Measurements from ENCODE around the gene NDRG3.
"Not testable (repeated sequence)": the region's sequence is repeated elsewhere in the genome, so short reads cannot be mapped to it uniquely, and the experiment has no call there.

The NDRG3 gene

GRCh38 chr20:36644706-36645095, 101.2 kb downstream of the NDRG3 start:
- no peak for DNase-seq
- Histone ChIP-seq H3K9me3 (ENCODE audit: control extremely low read depth in 1 of 5, control insufficient read depth in 4 of 5, insufficient read depth in 2 of 5, low read depth in 1 of 5, low read length in 4 of 5) (no peaks in the 10 kb centered on the region), H3K27ac (ENCODE audit: insufficient read depth in 1 of 2, low read depth in 1 of 2, low read length in 2 of 2, poor library complexity in 1 of 2, severe bottlenecking in 2 of 2) (peak overlapping the region in 1 of 2 experiments; percentile 49), H3K4me3 (ENCODE audit: control insufficient read depth in 1 of 7, extremely low read depth in 1 of 7, insufficient read depth in 4 of 7, low read depth in 2 of 7, low read length in 6 of 7) (peak overlapping the region in 4 of 7 experiments; percentile 30 to 67 (median 36)), H3K4me1 (ENCODE audit: control extremely low read depth in 1 of 4, control insufficient read depth in 4 of 4, insufficient read depth in 4 of 4, low read length in 3 of 4) (peaks cover 10 to 55% (median 41%) of the 10 kb centered on the region in 4 experiments), H3K27me3 (replicated peaks in 2 of 5; ENCODE audit: control insufficient read depth in 4 of 5, insufficient read depth in 5 of 5, low read length in 4 of 5) (no peaks in the 10 kb centered on the region), H3K36me3 (ENCODE audit: control insufficient read depth in 4 of 4, insufficient read depth in 4 of 4, low read length in 3 of 4) (peaks cover 0 to 17% (median 11%) of the 10 kb centered on the region in 4 experiments)
- 91% methylated on average over 4 of the region's 7 CpGs for WGBS (ENCODE audit: insufficient coverage)
- POLR2A ChIA-PET, result interaction anchor here (2.1 kb wide), 1 partner anchor 39 kb away, joined by 7 read pairs; the partner anchor contains the start of gene RAB5IF
- CTCF ChIA-PET, result interaction anchor here (0.6 to 5.5 kb wide), 5 partner anchors 10 to 212 kb away, joined by 3 to 50 read pairs (median 7); no protein-coding TSS in a partner anchor

- H3K36me3 ChIP-seq (ENCODE audit: control insufficient read depth in 4 of 4, insufficient read depth in 4 of 4, low read length in 3 of 4), result peaks cover 0 to 19% (median 12%) of the 10 kb centered on the region in 4 experiments
- POLR2A ChIA-PET, result interaction anchor here (2.1 kb wide), 1 partner anchor 38 kb away, joined by 7 read pairs; the partner anchor contains the start of gene RAB5IF
- 29% methylated on average over 1 of the region's 5 CpGs for WGBS (ENCODE audit: insufficient coverage)
- DNase-seq, result no peak
- CTCF ChIA-PET, result interaction anchor here (0.6 to 5.5 kb wide), 5 partner anchors 10 to 212 kb away, joined by 3 to 50 read pairs (median 7); no protein-coding TSS in a partner anchor
- no peaks in the 10 kb centered on the region for H3K9me3 ChIP-seq (ENCODE audit: control extremely low read depth in 1 of 5, control insufficient read depth in 4 of 5, insufficient read depth in 2 of 5, low read depth in 1 of 5, low read length in 4 of 5)
- H3K4me1 ChIP-seq (ENCODE audit: control extremely low read depth in 1 of 4, control insufficient read depth in 4 of 4, insufficient read depth in 4 of 4, low read length in 3 of 4), result peaks cover 10 to 55% (median 41%) of the 10 kb centered on the region in 4 experiments
- H3K27me3 ChIP-seq (replicated peaks in 2 of 5; ENCODE audit: control insufficient read depth in 4 of 5, insufficient read depth in 5 of 5, low read length in 4 of 5), result no peaks in the 10 kb centered on the region
- peak overlapping the region in 4 of 7 experiments; percentile 30 to 67 (median 36) for H3K4me3 ChIP-seq (ENCODE audit: control insufficient read depth in 1 of 7, extremely low read depth in 1 of 7, insufficient read depth in 4 of 7, low read depth in 2 of 7, low read length in 6 of 7)
- H3K27ac ChIP-seq (ENCODE audit: insufficient read depth in 1 of 2, low read depth in 1 of 2, low read length in 2 of 2, poor library complexity in 1 of 2, severe bottlenecking in 2 of 2), result peak overlapping the region in 1 of 2 experiments; percentile 49
Observed at GRCh38 chr20:36644032-36644705, 101.7 kb downstream of the NDRG3 start.

GRCh38 chr20:36642136-36642535, 103.8 kb downstream of the NDRG3 start:
- H3K9me3 ChIP-seq (ENCODE audit: control extremely low read depth in 1 of 5, control insufficient read depth in 4 of 5, insufficient read depth in 2 of 5, low read depth in 1 of 5, low read length in 4 of 5), result no peaks in the 10 kb centered on the region
- WGBS (ENCODE audit: insufficient coverage), result 62% methylated on average over 3 of the region's 6 CpGs
- no peaks in the 10 kb centered on the region for H3K27me3 ChIP-seq (replicated peaks in 2 of 5; ENCODE audit: control insufficient read depth in 4 of 5, insufficient read depth in 5 of 5, low read length in 4 of 5)
- DNase-seq, result peak in 2 of 3 donors; percentile 56 to 64
- CTCF ChIA-PET, result interaction anchor here (0.7 to 2.1 kb wide), 3 partner anchors 18 to 30 kb away, joined by 3 to 8 read pairs (median 3); no protein-coding TSS in a partner anchor
- POLR2A ChIA-PET, result interaction anchor here (0.9 kb wide), 1 partner anchor 9 kb away, joined by 3 read pairs; no protein-coding TSS in a partner anchor
- peaks cover 0 to 26% (median 17%) of the 10 kb centered on the region in 4 experiments for H3K36me3 ChIP-seq (ENCODE audit: control insufficient read depth in 4 of 4, insufficient read depth in 4 of 4, low read length in 3 of 4)
- no peak overlapping the region for H3K27ac ChIP-seq (ENCODE audit: insufficient read depth in 1 of 2, low read depth in 1 of 2, low read length in 2 of 2, poor library complexity in 1 of 2, severe bottlenecking in 2 of 2)
- H3K4me1 ChIP-seq (ENCODE audit: control extremely low read depth in 1 of 4, control insufficient read depth in 4 of 4, insufficient read depth in 4 of 4, low read length in 3 of 4), result peaks cover 10 to 51% (median 41%) of the 10 kb centered on the region in 4 experiments
- no peak overlapping the region for H3K4me3 ChIP-seq (ENCODE audit: control insufficient read depth in 1 of 7, extremely low read depth in 1 of 7, insufficient read depth in 4 of 7, low read depth in 2 of 7, low read length in 6 of 7)

- H3K9me3 ChIP-seq (ENCODE audit: control extremely low read depth in 1 of 5, control insufficient read depth in 4 of 5, insufficient read depth in 2 of 5, low read depth in 1 of 5, low read length in 4 of 5), result no peaks in the 10 kb centered on the region
- no peak overlapping the region for H3K27ac ChIP-seq (ENCODE audit: insufficient read depth in 1 of 2, low read depth in 1 of 2, low read length in 2 of 2, poor library complexity in 1 of 2, severe bottlenecking in 2 of 2)
- CTCF ChIA-PET, result interaction anchor here (1.4 to 2.1 kb wide), 2 partner anchors 27 to 29 kb away, joined by 3 to 8 read pairs; no protein-coding TSS in a partner anchor
- WGBS (ENCODE audit: insufficient coverage), result 92% methylated on average over 2 of the region's 3 CpGs
- no peak overlapping the region for H3K4me3 ChIP-seq (ENCODE audit: control insufficient read depth in 1 of 7, extremely low read depth in 1 of 7, insufficient read depth in 4 of 7, low read depth in 2 of 7, low read length in 6 of 7)
- H3K4me1 ChIP-seq (ENCODE audit: control extremely low read depth in 1 of 4, control insufficient read depth in 4 of 4, insufficient read depth in 4 of 4, low read length in 3 of 4), result peaks cover 8 to 45% (median 38%) of the 10 kb centered on the region in 4 experiments
- DNase-seq, result no peak
- POLR2A ChIA-PET, result no interaction called here
- peaks cover 2 to 26% (median 17%) of the 10 kb centered on the region in 4 experiments for H3K36me3 ChIP-seq (ENCODE audit: control insufficient read depth in 4 of 4, insufficient read depth in 4 of 4, low read length in 3 of 4)
- no peaks in the 10 kb centered on the region for H3K27me3 ChIP-seq (replicated peaks in 2 of 5; ENCODE audit: control insufficient read depth in 4 of 5, insufficient read depth in 5 of 5, low read length in 4 of 5)
Observed at GRCh38 chr20:36641506-36641843, 104.4 kb downstream of the NDRG3 start.

GRCh38 chr20:36638876-36639400, 107.0 kb downstream of the NDRG3 start:
- WGBS (ENCODE audit: insufficient coverage), result 92% methylated on average over 9 of the region's 12 CpGs
- H3K9me3 ChIP-seq (ENCODE audit: control extremely low read depth in 1 of 5, control insufficient read depth in 4 of 5, insufficient read depth in 2 of 5, low read depth in 1 of 5, low read length in 4 of 5); POLR2A ChIA-PET; DNase-seq; H3K4me3 ChIP-seq (ENCODE audit: control insufficient read depth in 1 of 7, extremely low read depth in 1 of 7, insufficient read depth in 4 of 7, low read depth in 2 of 7, low read length in 6 of 7); H3K27me3 ChIP-seq (replicated peaks in 2 of 5; ENCODE audit: control insufficient read depth in 4 of 5, insufficient read depth in 5 of 5, low read length in 4 of 5); H3K27ac ChIP-seq (ENCODE audit: insufficient read depth in 1 of 2, low read depth in 1 of 2, low read length in 2 of 2, poor library complexity in 1 of 2, severe bottlenecking in 2 of 2): not testable (repeated sequence)
- CTCF ChIA-PET, result interaction anchor here (0.6 kb wide), 2 partner anchors 35 to 525 kb away, joined by 3 read pairs; no protein-coding TSS in a partner anchor
- H3K4me1 ChIP-seq (ENCODE audit: control extremely low read depth in 1 of 4, control insufficient read depth in 4 of 4, insufficient read depth in 4 of 4, low read length in 3 of 4), result peaks cover 0 to 23% (median 14%) of the 10 kb centered on the region in 4 experiments
- H3K36me3 ChIP-seq (ENCODE audit: control insufficient read depth in 4 of 4, insufficient read depth in 4 of 4, low read length in 3 of 4), result peaks cover 2 to 41% (median 30%) of the 10 kb centered on the region in 4 experiments

GRCh38 chr20:36634342-36634741, 111.5 kb downstream of the NDRG3 start:
- Histone ChIP-seq H3K27ac (ENCODE audit: insufficient read depth in 1 of 2, low read depth in 1 of 2, low read length in 2 of 2, poor library complexity in 1 of 2, severe bottlenecking in 2 of 2) (no peak overlapping the region), H3K4me3 (ENCODE audit: control insufficient read depth in 1 of 7, extremely low read depth in 1 of 7, insufficient read depth in 4 of 7, low read depth in 2 of 7, low read length in 6 of 7) (no peak overlapping the region), H3K27me3 (replicated peaks in 2 of 5; ENCODE audit: control insufficient read depth in 4 of 5, insufficient read depth in 5 of 5, low read length in 4 of 5) (no peaks in the 10 kb centered on the region), H3K4me1 (ENCODE audit: control extremely low read depth in 1 of 4, control insufficient read depth in 4 of 4, insufficient read depth in 4 of 4, low read length in 3 of 4) (peaks cover 3 to 22% (median 15%) of the 10 kb centered on the region in 4 experiments), H3K9me3 (ENCODE audit: control extremely low read depth in 1 of 5, control insufficient read depth in 4 of 5, insufficient read depth in 2 of 5, low read depth in 1 of 5, low read length in 4 of 5) (no peaks in the 10 kb centered on the region), H3K36me3 (ENCODE audit: control insufficient read depth in 4 of 4, insufficient read depth in 4 of 4, low read length in 3 of 4) (peaks cover 6 to 55% (median 39%) of the 10 kb centered on the region in 4 experiments)
- ChIA-PET POLR2A (no interaction called here), CTCF (interaction anchor here (0.7 to 7.7 kb wide), 3 partner anchors 11 to 22 kb away, joined by 3 to 55 read pairs (median 29); partner anchors contain the start of gene SLA2)
- 93% methylated on average over 10 of the region's 11 CpGs for WGBS (ENCODE audit: insufficient coverage)
- no peak for DNase-seq
